Measurements from ENCODE around the gene NGFR.

NGFR gene, protein sequence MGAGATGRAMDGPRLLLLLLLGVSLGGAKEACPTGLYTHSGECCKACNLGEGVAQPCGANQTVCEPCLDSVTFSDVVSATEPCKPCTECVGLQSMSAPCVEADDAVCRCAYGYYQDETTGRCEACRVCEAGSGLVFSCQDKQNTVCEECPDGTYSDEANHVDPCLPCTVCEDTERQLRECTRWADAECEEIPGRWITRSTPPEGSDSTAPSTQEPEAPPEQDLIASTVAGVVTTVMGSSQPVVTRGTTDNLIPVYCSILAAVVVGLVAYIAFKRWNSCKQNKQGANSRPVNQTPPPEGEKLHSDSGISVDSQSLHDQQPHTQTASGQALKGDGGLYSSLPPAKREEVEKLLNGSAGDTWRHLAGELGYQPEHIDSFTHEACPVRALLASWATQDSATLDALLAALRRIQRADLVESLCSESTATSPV

DNA sequence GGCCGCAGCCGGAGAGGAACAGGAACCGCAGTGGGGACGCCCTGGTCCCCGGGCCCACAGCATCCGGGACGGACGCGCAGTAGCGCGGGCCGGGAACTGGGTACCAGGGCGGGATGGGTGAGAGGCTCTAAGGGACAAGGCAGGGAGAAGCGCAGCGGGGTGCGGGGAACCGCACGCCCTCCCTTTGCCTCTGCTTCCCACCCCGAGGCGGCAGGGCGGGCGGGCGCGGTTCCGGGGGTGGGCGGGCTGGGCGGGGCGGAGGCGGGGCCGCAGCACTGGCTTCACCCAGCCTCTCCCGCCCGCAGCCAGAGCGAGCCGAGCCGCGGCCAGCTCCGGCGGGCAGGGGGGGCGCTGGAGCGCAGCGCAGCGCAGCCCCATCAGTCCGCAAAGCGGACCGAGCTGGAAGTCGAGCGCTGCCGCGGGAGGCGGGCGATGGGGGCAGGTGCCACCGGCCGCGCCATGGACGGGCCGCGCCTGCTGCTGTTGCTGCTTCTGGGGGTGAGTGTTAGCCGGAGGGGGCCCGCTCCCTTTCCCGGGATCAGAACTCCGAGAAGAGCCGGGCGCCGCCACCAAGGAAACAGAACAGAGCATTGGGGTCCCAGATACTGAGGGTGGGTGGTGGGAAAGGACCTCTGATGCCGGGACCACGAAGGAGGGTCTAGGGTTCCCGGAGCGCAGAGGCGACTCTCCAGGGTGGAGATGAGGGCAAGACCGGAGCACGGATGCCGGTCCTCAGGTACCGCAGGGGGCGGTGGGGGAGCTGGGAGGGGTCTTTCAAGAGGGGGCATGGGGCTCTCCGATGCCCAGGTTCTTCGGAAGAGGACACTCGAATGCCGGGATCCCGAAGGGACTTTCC is at the start of gene NGFR:
Gene NGFR (plus strand): TSS at position 308 of the 856 bp plus-strand sequence. CDS start 125 bp downstream, at position 433.
- peak; percentile 28 for DNase-seq

DNA sequence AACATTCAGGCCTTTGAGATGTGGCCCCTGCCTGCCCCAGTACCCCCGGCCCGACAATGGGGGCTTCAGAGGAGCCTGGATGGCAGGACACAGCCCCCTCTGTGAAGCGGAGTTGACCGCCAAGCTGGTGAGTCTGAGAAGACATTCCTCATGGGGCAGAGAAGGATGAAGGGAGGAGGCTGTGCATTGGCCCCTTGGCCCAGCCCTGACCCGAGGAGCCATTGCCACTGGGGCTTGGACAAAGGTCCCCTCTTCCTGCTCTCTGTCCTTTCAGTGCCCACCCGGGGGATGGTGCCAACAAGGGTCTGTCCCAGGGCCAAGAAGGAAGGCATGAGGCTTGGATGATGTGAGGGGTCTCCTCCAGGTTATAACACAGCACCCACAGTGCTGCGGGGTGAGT is 49.5 kb upstream of the NGFR start:
- no peak for DNase-seq

- no peak for DNase-seq
Observed at GRCh38 chr17:49447628-49448302, 47.3 kb upstream of the NGFR start.

DNA sequence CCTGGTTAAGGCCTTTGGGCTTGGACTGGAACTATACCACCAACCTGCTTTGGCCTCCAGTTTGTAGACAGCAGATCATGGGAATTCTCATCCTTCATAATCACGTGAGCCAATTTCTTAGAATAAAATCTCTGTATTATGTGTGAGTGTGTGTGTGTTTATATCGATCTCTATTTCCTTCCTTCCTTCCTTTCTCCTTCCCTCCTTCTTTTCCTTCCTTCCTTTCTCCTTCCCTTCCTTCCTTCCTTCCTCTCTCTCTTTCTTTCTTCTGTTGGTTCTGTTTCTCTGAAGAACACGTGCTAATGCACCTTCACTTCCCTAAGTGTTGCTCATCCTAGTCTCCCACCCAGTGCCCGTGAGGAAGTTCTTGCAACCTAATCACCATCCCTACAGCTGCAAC is 44.9 kb upstream of the NGFR start:
- DNase-seq, result no peak

GRCh38 chr17:49450735-49451134 is 44.4 kb upstream of the NGFR start:
- DNase-seq, result no peak

GRCh38 chr17:49452201-49452600 is 42.9 kb upstream of the NGFR start:
- no peak for DNase-seq

DNA sequence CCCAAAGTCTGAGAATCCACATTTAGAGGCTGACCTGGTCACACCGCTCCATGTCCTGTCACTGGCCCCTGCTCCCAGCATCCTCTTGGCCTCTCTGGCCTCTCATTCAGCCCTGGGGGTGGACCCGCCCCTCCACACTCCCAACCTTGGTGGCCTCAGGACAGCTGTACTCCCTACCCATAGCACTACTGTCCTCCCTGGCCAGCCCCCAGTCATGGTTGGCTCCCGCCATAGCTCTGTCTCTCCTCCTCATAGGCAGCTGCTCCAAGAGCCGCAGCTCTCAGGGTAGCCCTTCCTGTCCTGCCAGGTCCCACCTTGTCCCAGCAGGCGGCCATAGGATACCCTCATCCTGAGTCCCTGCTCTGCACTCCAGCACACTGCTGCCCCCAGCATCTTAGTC is 42.4 kb upstream of the NGFR start:
- no peak for DNase-seq

- no peak for DNase-seq
Observed at GRCh38 chr17:49454050-49454449, 41.0 kb upstream of the NGFR start.

GRCh38 chr17:49455272-49455861 is 39.7 kb upstream of the NGFR start:
- no peak for DNase-seq

DNA sequence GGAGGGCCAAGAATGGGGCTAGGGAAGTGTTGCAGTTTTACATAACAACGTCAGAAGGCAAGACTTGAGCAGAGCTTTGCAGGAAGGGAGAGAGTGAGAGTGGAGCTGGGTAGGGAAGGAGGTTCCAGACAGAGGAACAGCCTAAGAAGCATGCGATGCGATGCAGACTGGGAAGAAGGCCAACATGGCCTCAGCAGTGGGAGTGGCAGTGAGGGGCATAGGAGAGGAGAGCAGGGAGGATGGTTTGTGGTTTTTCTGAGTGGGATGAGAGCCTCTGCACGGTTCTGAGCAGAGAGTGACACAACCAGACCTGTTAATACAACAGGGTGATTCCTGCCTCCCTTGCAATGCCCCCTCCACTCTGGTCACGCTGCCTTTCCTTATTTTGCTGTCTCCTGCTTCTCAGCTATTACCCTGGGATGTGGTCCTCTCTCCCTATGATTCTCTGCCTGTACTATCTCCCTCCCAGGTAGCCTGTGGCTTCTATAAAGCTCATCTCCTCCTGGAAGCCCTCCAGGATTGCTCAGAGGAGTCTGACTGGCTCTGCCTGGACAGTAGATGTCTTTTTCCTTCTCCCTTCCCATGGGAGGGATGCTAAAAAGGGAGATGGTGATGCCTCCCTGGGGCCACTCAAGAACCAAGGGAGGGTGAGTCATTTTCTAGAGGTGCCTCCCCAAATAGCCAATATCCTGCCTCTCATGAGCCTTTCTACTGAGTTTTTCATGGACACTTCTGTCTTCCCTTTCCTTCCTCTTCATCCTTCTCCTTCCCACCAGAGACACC is 38.7 kb upstream of the NGFR start:
- no peak for DNase-seq

DNA sequence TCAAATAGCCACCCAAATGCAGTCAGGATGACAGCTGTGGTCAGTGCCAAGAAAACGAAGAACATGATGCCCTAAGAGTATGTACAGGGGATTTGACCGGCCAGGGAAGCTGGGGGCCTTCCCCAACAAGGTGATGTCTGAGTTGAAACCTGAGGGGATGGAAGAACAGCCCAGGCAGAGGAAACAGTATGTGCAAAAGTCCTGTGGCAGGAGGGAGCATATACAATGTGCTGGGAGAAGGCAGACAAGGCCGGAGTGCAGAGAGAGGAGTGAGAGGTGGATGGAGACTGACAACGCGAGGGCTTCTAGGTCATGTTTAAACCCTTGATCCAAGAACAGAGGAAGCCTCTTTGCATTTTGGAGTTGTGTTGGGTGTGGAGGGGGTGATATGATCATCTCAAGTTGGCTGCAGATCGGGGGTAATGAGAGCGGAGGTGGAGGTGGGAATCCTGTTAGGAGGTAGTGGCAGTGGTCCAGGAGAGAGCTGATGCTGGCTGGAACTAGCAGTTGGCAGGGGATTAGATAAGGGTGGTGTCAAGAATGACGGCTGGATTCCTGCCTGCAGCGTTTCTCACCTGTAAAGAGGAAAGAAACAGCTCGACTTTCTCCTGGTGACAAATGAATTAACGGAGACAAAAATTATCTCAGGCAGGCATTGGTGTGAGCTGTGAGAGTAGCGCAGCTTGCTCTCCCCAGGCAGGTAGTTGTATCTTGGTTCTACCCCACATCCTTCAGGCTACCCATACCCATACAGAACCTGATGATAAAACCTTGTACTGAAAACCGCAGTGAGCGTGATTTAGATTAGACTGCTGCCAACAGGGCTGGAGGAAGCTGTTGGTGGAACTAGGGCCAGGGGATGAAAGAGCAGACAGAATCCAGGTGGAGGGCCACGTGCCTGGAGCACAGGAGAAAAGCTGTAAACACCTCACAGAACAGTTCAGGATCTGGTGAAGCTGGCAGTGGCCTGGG is 37.2 kb upstream of the NGFR start:
- DNase-seq, result no peak

DNA sequence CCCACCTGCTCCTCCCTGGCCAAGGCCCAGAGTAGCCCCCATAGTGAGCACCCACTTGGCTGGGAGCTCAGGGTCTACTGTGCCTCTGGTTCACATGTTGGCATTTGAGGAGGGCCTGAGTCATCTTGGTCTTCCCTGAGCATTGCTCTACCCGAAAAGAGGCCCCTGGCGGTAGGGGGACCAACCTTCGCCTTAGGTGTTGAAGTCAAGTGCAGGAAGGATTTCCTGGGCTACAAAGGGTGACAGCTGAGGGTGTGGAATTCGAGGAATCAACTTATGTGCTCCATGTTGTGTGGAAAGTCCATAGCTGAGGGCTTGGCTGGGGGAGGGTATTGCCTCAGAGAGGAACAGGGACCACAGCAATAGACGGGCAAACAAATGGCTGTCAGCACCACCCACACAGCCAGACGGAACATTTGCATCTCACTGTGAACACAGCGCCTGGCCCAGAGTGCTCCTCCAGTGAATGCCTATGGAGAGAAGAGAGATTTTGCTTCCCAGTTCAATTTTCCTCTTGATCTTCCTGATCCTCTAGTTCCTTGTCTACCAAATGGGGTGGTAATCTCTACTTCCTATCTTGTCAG is 35.6 kb upstream of the NGFR start:
- no peak for DNase-seq

- DNase-seq, result no peak
Observed at GRCh38 chr17:49460401-49460800, 34.7 kb upstream of the NGFR start.

GRCh38 chr17:49461580-49461979 is 33.5 kb upstream of the NGFR start:
- no peak for DNase-seq

DNA sequence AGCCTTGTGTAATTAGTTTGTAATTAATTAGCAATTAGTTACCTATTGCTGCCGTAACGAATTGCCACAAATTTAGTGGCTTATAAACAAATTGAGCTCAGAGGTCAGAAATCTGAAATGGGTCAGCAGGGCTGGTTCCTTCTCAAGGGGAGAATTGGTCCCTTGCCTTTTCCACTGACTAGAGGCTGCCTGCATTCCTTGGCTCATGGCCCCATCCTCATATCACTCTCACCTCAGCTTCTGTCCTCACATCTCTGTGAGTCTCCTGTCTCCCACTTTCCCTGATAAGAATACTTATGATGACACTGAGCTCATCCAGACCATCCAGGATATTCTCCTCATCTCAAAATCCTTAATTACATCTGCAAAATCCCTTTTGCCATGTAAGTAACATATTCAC is 31.0 kb upstream of the NGFR start:
- DNase-seq, result no peak

- no peak for DNase-seq
Observed at GRCh38 chr17:49465331-49465903, 29.7 kb upstream of the NGFR start.

DNA sequence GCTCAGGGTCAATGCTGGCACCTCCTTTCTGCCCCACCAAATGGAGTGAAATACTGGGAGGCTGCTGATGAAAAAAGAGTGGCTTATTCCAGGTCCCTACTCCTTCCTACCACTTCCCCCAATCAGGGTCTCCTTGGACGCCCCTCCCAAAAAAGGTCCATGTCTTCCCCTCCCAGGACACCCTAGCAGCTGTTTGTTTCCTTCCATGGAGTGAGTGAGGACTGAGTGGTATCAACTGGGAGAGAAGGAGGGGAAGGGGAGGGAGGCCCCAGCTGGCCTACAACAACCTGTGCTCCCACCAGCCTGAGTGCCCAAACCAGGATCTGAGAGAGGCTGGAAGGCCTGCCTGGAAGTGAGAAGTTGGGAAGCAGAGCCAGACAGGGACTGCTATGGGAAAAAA is 28.7 kb upstream of the NGFR start:
- no peak for DNase-seq

DNA sequence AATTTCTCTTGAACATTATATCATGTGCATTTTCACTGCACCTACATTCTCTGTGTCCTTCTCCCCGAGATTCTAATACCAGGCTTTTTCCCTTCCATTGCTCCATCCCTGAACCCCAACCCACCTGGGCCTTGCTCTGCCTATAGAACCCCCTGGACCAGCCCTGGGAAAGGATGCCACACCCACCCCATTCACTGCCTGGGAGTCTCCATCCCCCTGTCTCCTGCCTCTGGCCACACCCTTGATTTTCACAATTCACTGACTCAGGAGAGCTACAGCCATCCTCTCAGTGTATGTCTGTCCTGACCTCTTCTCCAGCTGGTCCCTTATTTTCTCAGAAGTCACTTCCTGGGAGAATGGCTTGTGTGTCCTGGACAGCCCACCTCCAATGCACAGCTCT is 27.9 kb upstream of the NGFR start:
- DNase-seq, result no peak

- no peak for DNase-seq
Observed at GRCh38 chr17:49468811-49469385, 26.2 kb upstream of the NGFR start.

Data from NK-92 treated with Interleukin-12 subunit alpha and Interleukin-12 subunit beta, amount 100 ng/mL, for 24 hours (cell line).